Measurements from ENCODE around the gene FBXO45.
A peak's percentile ranks its signal among the peaks of the same experiment; 100 is the strongest.
"Not testable (repeated sequence)": the region's sequence is repeated elsewhere in the genome, so short reads cannot be mapped to it uniquely, and the experiment has no call there.

FBXO45 gene

DNA sequence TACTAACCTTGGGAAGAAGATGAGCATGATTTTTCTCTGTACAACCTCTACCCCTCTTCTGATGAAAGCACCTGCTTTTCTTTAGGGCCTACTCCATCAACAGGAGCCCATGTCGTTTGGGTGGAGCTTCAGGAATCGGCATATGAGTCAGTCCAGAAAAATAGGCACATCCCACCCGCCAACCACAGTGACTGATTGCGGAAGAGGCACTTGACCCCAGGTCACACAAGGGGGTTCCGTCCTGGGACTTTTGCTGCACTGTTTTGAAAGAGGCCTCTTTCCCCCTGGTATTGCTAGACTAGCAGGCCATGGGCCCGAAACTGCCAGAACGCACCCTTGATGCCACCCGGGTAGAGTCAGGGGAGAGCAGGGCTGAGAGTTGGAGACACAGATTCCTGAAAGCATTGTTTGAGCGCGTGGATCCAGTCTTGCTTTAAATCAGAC, 51.7 kb downstream of the FBXO45 start:
- no peak for DNase-seq

DNA sequence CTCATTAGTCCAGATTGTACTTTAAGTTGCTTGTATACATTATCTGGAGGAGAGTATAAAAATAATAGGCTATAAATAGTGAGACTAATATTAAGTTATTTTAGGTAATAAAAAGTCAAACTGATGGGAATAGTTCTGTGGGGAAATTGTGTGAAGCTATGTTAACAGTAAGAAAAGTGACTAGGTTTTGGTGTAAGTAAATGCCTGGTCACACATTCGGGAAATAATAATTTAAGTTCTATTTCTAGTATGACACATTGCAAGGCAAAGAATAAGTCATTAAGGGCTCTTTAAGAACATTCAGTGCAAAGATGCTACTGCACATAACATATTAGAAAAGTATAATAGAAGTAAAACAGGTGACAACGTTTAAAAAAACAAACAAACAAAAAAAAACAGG, 52.2 kb downstream of the FBXO45 start:
- no peak for DNase-seq

DNA sequence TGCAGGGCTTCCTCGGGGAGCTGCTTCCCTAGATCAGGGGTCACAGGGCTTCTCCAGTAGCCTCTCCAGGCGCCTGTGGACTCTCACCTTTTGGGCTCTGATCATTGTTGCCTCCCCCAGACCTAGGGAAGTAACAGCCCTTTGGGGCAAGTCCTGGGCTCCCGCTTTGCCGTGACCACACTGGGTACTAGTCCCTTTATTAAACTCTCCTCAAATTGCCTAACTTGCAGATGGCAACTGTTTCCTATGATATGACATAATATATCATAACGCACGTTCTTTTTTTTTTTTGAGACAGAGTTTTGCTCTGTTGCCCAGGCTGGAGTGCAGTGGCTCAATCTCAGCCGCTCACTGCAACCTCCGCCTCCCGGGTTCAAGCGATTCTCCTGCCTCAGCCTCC, 53.2 kb downstream of the FBXO45 start:
- no peak for DNase-seq

DNA sequence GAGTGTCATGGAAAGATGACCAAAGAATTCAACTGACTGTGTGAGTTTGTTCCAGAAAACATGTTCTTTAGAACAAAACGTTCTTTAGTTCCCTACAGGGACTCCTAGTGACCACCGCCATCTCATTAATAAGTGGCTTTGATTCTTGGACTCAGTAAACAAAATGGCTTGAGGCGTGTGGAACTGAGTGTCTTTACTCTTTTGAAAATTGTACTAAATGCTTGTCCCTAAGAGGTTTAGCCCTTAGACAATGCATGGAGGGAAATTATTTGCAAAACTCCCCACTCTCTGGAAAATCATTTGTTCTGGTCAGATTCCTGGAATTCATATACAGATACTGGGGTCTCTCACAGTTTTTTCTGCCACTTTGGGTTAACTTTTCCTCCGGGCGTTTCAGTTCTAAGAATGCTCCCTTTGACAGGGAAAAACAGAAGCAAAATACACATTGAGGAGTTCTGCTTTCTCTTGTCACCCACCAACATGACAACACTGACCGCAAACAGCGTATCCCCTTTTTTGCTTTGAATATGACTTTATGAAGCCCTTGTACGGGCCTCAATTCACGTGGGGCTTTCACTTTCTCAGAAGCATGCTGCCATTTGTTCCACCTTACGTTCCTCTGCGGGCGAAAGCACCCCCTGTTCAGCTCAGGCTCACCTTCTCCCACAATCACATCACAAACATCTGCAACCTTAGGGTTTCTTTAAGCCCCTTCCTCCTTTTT, 55.8 kb downstream of the FBXO45 start:
- no peak for DNase-seq

DNA sequence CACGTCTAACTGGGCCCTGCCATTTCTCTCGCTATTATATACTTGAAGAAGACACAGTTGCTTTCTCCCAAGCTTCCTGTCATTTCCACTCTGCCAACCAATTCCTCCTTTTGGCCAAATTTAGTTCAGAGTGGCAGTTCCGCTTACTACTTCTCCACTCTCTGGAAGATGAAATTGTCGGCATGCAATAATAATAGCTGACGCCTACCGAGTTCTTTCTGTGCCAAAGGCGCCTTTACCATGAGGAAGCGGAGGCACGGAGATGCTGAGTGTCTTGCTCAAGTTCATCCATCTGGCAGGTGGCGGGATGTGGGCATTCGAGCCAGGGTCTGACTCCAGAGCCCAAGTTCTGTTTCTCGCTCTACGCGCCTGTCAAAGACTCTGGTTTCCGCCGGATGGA, 56.4 kb downstream of the FBXO45 start:
- DNase-seq = no peak

DNA sequence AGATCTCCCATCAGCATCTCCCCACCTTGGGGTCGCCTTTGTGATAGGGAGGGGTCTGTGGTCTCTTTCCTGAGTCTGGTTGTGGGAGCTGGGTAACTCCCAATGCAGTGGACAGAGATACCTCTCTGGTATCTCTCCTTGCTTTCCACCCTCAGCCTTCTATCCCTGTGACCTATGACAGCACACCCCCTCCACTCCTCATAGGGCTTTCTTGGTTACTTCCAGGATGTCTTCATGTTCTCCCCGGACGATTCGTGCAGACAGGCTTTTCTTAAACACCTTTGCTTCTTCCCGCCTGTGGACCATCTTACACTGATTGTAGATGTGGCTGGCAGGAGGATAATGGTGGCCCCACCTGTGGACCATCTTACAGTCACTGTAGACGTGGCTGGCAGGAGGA, 56.9 kb downstream of the FBXO45 start:
- DNase-seq = no peak

DNA sequence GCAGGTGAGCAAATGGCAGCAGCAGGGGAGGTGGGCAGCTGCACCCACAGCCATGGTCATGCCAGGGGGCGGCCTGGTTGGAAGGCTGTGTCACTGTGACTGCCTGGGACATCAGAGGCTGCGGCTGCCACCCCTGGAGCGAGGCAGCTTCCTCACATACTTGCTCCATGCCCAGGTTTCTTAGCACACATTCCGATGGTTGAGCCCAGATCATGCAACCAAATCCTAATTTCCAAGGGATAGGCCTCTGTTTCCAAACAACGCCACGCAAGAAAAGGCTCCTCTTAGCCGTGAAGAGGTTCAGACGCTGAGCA, 59.4 kb downstream of the FBXO45 start:
- no peak for DNase-seq

DNA sequence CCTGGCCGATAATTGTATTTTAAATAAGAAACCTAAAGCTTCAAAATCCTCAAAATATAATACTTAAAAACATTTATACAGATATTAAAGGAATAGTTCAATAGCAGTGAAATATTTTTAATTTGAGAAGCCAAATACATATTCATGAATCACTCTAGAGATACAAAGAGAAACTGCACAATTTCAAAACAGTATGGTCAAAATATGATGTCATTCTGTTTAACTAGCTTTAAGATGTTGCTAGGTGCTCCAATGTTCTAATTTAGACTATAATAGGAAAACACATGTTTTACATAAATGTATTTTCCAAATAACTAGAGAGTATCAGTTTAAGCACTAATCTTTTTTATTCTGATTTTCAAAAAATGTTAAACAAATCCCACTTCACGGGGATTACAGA, 60.8 kb downstream of the FBXO45 start:
- DNase-seq = no peak

DNA sequence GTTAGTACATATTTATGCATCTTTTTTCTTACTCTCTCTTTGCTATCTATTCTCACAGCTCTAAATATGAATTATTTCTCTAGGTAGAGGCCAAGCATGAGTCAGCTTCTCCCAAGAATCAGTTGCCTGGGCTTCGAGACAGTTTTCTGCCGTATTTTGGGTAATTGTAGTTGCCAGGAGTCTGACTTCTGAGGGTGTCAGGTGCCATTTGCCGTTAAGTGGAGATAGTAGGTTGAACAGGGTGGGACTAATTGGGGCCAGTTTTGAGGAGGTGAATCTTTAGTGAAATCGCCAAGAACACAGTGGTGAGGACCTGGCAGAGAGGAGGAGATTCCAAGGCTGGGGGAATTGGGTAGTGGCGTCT, 63.2 kb downstream of the FBXO45 start:
- no peak for DNase-seq

DNA sequence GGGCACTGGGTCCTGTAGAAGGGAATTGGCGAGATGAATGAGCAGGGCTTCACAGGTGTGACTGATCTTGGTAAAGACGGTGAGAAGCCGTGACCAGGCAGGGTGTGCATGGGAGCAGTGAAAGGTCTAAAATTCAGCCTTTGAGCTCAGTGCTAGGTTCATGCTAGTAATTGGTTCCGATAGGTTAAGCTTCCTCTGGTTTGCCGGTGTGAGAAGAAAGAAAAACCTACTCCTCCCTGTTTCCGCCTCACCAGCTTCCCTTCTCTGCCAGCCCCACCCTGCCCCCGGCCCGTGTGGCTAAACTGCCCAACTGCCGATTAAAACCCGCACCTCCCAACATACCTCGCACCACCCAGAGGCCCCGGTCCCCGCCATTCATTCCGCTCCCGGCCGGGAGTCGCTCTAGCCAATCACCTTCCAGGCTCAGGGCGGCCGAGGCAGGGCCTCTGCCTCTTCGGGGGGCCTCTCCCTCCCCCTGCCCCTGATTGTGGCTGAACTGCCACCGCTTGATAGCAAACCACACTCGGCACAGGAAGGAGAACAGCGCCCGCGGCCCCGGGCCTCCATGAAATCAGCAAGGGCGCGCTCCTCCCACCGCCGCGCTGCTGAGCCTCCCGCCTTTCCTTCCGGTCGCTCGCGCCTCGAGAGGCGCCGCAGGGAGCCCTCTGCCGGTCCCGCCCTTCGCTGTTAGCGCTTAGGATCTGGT, 63.7 kb downstream of the FBXO45 start:
- peak; percentile 93 for DNase-seq

DNA sequence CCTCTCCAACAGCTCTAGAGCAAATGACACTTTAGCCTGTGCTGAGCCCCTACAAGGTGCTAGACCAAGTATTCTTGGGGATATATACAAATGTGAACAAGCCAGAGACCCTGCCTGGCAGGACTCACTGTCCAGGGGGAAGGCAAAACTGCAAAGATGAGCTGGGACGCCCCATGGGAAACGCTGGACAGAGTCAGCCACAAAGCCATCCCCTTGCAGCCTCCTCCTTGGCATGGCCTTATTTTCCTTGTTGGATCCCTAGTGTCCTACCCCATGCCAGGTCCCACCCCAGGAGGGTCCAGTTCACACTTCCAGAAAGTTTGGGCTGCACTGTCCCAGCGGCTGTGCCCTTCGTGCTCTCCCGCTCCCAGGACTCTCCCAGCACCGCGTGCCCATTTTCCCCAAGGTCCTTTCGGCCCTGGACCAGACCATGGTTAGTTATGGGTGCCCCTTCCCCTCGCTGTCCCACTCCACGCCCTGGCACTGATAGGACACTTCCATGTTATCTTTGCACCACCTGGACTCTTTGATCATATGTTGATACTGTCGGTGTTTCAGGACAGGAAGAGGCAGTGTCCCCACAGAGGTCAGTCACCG, 65.2 kb downstream of the FBXO45 start:
- DNase-seq = no peak

DNA sequence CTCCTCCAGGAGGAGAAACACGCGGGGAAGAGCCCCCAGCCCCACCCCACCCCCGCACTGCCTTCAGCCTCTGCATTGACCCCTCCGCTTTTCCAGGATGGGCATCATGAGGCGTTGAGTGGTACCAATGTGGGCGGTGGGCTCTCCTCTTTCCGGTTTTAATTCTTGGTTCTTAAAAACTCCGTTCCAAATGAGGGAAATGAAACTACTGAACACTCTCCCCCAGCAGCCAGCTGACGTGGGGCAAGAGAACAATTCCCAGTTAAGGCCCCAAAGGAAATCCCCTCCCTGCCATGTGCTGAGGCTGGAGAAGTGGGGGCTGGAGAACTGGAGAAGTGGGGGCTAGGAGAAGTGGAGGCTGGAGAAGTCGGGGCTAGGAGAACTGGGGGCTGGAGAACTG, 65.8 kb downstream of the FBXO45 start:
- no peak for DNase-seq

DNA sequence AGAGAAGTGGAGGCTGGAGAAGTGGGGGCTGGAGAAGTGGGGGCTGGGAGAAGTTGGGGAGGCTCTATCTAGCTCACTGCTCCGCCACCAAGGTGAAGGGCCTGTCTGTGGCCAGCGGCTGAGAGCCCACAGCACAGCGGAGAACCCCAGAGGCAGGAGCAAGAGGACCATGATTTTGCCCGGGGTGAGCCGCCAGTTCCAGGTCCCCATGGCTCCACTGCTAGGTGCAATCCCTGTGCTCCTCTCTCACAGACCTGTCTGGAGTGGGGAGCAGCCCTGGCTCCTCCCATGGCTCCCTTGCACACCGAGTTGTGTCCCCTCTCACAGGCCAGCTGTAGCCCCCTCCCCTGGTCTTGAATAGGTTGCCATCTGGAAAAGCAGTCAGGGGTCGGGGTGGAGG, 66.4 kb downstream of the FBXO45 start:
- no peak for DNase-seq

DNA sequence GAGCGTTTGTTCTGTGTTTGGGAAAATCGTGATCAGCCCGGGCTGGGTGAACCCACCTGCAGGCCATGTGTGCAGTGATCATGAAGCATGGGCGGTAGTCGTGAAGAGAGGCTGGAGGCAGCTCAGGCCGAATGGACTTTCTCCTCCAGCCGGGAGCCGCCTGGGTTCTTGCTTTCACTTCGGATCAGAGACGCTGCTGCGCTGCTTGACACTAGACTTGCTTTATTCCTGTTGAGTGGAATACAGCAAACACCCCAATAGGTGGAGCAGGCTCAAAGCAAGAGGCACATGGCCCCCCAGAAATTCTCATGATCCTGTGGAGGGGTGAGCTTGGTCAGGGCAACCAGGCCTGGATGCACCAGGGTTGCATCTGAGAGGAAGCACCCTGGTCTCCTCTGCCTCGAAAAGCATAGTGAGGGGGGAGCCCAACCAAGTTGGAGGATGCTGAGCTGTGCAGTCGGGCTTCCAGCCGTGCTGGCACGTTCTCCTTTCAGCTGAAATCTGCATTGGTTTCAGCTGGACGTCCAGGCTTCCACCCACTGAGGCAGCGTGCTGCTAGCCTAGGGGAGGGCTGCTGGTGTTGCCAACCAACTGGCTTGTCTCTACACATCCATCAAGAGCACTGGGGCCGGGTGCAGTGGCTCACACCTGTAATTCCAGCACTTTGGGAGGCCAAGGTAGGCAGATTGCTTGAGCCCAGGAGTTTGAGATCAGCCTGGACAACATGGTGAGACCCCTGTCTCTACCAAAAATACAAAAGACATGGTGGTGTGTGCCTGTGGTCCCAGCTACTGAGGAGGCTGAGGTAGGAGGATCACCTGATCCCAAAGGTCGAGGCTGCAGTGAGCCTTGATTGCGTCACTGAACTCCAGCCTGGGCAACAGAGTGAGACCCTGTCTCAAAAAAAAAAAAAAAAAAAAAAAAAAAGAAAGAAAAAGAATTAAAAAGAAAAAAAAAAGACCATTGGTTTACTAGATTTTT, 68.2 kb downstream of the FBXO45 start:
- DNase-seq = no peak

DNA sequence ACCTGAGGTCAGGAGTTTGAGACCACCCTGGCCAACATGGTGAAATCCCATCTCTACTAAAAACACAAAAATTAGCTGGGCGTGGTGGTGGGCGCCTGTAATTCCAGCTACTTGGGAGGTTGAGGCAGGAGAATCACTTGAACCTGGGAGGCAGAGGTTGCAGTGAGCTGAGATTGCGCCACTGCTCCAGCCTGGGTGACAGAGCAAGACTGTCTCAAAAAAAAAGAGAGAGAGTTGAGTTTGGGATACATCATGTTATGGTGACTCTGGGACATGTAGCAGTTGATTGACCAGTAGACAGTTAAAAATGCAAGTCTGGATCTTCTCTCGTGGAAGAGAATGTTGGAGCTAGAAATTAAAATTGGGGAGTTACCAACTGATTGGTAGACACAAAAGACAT, 69.5 kb downstream of the FBXO45 start:
- DNase-seq = not testable (repeated sequence)

Data from activated gamma-delta T cell treated with Interleukin-2 at 50 U/mL for 16 hours (primary cell).